IMR-90 (cell line): Measurements from ENCODE around the gene MFN2. TPM values are rescaled to one million over a fixed set of nuclear protein-coding genes. Genes with fewer than 3 reads are reported as not detected.
A peak's percentile ranks its signal among the peaks of the same experiment; 100 is the strongest.

Source experiments
- ATAC-seq: fragments of 200-7000 bp; cut with Tn5 transposase; 2 replicates; pipeline ENCODE4 v1.9.1; 2020; ENCODE audit warnings: low read depth, mild to moderate bottlenecking, moderate library complexity
- BruUV-seq: library from RNA; stranded (reverse); fragments of 400-500 nt; replicated peaks from 2 replicates; lab custom pipeline; 2021; lab: Mats Ljungman, UMichigan
- CTCF ChIA-PET: fragments of 300-600 bp; formaldehyde crosslinking; extraction: SDS; loops from one replicate; lab custom pipeline; 2021; ENCODE audit warnings: antibody characterized with exemption; lab: Yijun Ruan, JAX
- POLR2A ChIA-PET: fragments of 300-600 bp; sonication (Branson Sonifier 250); formaldehyde crosslinking; loops from one replicate; lab custom pipeline; 2022; ENCODE audit warnings: antibody characterized with exemption; ENCODE audit not compliant: unreplicated experiment; lab: Charles Lee
- DNase-seq: peaks from one replicate; pipeline ENCODE4 v3.0.0; 2013
- H2AFZ ChIP-seq: replicated peaks from 2 replicates; pipeline ENCODE3; 2013; ENCODE audit warnings: low read length, mild to moderate bottlenecking; ENCODE audit not compliant: poor library complexity
- H2AK5ac ChIP-seq: 2 replicates; pipeline ENCODE4 v1.6.1; 2013; ENCODE audit warnings: low read depth, low read length, inconsistent platforms
- H2AK9ac ChIP-seq: replicated peaks from 2 replicates; pipeline ENCODE3; 2013; ENCODE audit warnings: mild to moderate bottlenecking, low read depth, low read length, moderate library complexity; ENCODE audit not compliant: poor library complexity
- H2BK120ac ChIP-seq: 2 replicates; pipeline ENCODE4 v1.6.1; 2013; ENCODE audit warnings: low read depth, low read length, inconsistent platforms
- H2BK15ac ChIP-seq: 3 replicates; pipeline ENCODE4 v1.6.1; 2013; ENCODE audit warnings: low read depth, low read length, inconsistent platforms
- H2BK20ac ChIP-seq: 2 replicates; pipeline ENCODE4 v1.6.1; 2013; ENCODE audit warnings: low read depth, mild to moderate bottlenecking, inconsistent platforms, low read length, moderate library complexity
- H2BK5ac ChIP-seq: 2 replicates; pipeline ENCODE4 v1.6.1; 2013; ENCODE audit warnings: mild to moderate bottlenecking, low read depth, low read length, inconsistent platforms; ENCODE audit not compliant: poor library complexity, severe bottlenecking
- H3K14ac ChIP-seq: replicated peaks from 2 replicates; pipeline ENCODE4 v1.6.1; 2013; ENCODE audit warnings: low read depth, low read length, inconsistent platforms
- H3K18ac ChIP-seq: 2 replicates; pipeline ENCODE4 v1.6.1; 2013; ENCODE audit warnings: low read depth, low read length, control low read depth
- H3K23ac ChIP-seq: 2 replicates; pipeline ENCODE4 v1.6.1; 2013; ENCODE audit warnings: low read depth, low read length, inconsistent platforms
- H3K27ac ChIP-seq: 2 replicates; pipeline ENCODE4 v1.5.1; 2013; ENCODE audit warnings: mild to moderate bottlenecking, control low read depth, low read length; ENCODE audit not compliant: insufficient read depth
- H3K27me3 ChIP-seq: 2 replicates; pipeline ENCODE4 v1.6.1; 2013; ENCODE audit warnings: low read length; ENCODE audit not compliant: control insufficient read depth, insufficient read depth
- H3K36me3 ChIP-seq: 2 replicates; pipeline ENCODE4 v1.6.1; 2013; ENCODE audit warnings: low read length, mixed read lengths; ENCODE audit not compliant: control insufficient read depth, insufficient read depth
- H3K4ac ChIP-seq: 2 replicates; pipeline ENCODE4 v1.6.1; 2013; ENCODE audit warnings: low read depth, low read length, inconsistent platforms
- H3K4me1 ChIP-seq: 2 replicates; pipeline ENCODE4 v1.6.1; 2013; ENCODE audit warnings: low read length, mixed read lengths; ENCODE audit not compliant: control insufficient read depth, insufficient read depth
- H3K4me2 ChIP-seq: 2 replicates; pipeline ENCODE4 v1.6.1; 2013; ENCODE audit warnings: low read depth, mild to moderate bottlenecking, control low read depth, low read length, moderate library complexity
- H3K4me3 ChIP-seq: 2 replicates; pipeline ENCODE4 v1.5.1; 2013; ENCODE audit warnings: low read depth, mild to moderate bottlenecking, control low read depth, low read length, moderate library complexity; ENCODE audit not compliant: insufficient read depth
- H3K56ac ChIP-seq: 2 replicates; pipeline ENCODE4 v1.6.1; 2013; ENCODE audit warnings: low read length, inconsistent platforms; ENCODE audit not compliant: insufficient read depth; ENCODE audit errors: extremely low read depth
- H3K79me1 ChIP-seq, 2 experiments: 2 replicates each; pipeline ENCODE4 v1.6.1; 2013; ENCODE audit warnings: low read length in 2 of 2, inconsistent platforms in 1 of 2, low read depth in 1 of 2
- H3K9ac ChIP-seq: 2 replicates; pipeline ENCODE4 v1.6.1; 2013; ENCODE audit warnings: low read depth, low read length, control low read depth
- H3K9me1 ChIP-seq: 2 replicates; pipeline ENCODE4 v1.6.1; 2013; ENCODE audit warnings: low read length, inconsistent platforms; ENCODE audit not compliant: insufficient read depth
- H3K9me3 ChIP-seq: 2 replicates; pipeline ENCODE4 v1.6.1; 2013; ENCODE audit warnings: low read length; ENCODE audit not compliant: control insufficient read depth, insufficient read depth
- H4K20me1 ChIP-seq: 2 replicates; pipeline ENCODE4 v1.6.1; 2013; ENCODE audit warnings: low read length, inconsistent platforms; ENCODE audit not compliant: insufficient read depth
- H4K5ac ChIP-seq: 2 replicates; pipeline ENCODE4 v1.6.1; 2013; ENCODE audit warnings: mild to moderate bottlenecking, low read depth, low read length, control low read depth
- H4K8ac ChIP-seq, 2 experiments: 2 replicates each; pipeline ENCODE4 v1.6.1; 2013; ENCODE audit warnings: low read depth in 2 of 2, low read length in 2 of 2, control low read depth in 1 of 2, inconsistent platforms in 1 of 2
- H4K91ac ChIP-seq: 2 replicates; pipeline ENCODE4 v1.6.1; 2013; ENCODE audit warnings: low read depth, low read length, inconsistent platforms; ENCODE audit not compliant: insufficient read depth
- CEBPB ChIP-seq: IDR thresholded peaks from 2 replicates; pipeline ENCODE4 v1.6.1; 2012; ENCODE audit warnings: low read depth, low read length, improper control_type of control experiment
- FOS ChIP-seq: fragments of 150-350 bp; IDR thresholded peaks from 2 replicates; pipeline ENCODE4 v1.6.1; 2016; ENCODE audit warnings: low read depth, low read length
- MAFK ChIP-seq: IDR thresholded peaks from 2 replicates; pipeline ENCODE4 v1.6.1; 2012; ENCODE audit warnings: low read depth, low read length, improper control_type of control experiment
- POLR2A ChIP-seq: IDR thresholded peaks from 2 replicates; pipeline ENCODE4 v1.6.1; 2012; ENCODE audit warnings: mild to moderate bottlenecking, low read depth, low read length
- RAD21 ChIP-seq: IDR thresholded peaks from 2 replicates; pipeline ENCODE4 v1.6.1; 2012; ENCODE audit warnings: low read length, improper control_type of control experiment
- SMC3 ChIP-seq: fragments of 150-350 bp; IDR thresholded peaks from 2 replicates; pipeline ENCODE4 v1.6.1; 2016; ENCODE audit warnings: low read depth, mild to moderate bottlenecking, antibody characterized with exemption, low read length, moderate library complexity
- WGBS, 2 experiments: methylation state at CpG; one replicate each; pipeline versions ENCODE4 v1.1.5 to v1.1.7; 2013; ENCODE audit warnings: missing lambda C conversion rate in 2 of 2; ENCODE audit not compliant: insufficient read length in 1 of 2; ENCODE audit errors: extremely low coverage in 2 of 2; 5-methylcytosine and 5-hydroxymethylcytosine counted together
- dilution Hi-C: fragments of 300-500 bp; cut with HindIII; formaldehyde crosslinking; loops from one replicate; pipeline ENCODE4 v1.14.3; 2018; ENCODE audit warnings: low sequenced_read_pairs; ENCODE audit not compliant: unreplicated experiment
- in situ Hi-C: fragments of 300-500 bp; cut with MboI; formaldehyde crosslinking; loops from 3 replicates; pipeline ENCODE4 v1.14.3; 2019; ENCODE audit warnings: low sequenced_read_pairs, inconsistent platforms, mixed read lengths
- intact Hi-C: fragments of 100-400 bp; cut with micrococcal nuclease; formaldehyde crosslinking; loops from 2 replicates; pipeline ENCODE4 v1.10.0; 2022
- polyA plus RNA-seq, 3 experiments: library from polyadenylated mRNA; depleted of rRNA; stranded (reverse); fragments of >200 nt; gene quantifications; 2 replicates each; pipeline ENCODE4 v1.2.3, GENCODE V29; 2012; ENCODE audit warnings: low replicate concordance in 1 of 3
- total RNA-seq: library from RNA; depleted of rRNA; stranded (reverse); fragments of >200 nt; gene quantifications from 2 replicates; pipeline ENCODE4 v1.2.3, GENCODE V29; 2012
- TF ChIP-seq, protein P1 (sequence below): conservative IDR thresholded peaks from 2 replicates; pipeline ENCODE4 v1.5.1; 2012; ENCODE audit warnings: mild to moderate bottlenecking, low read depth, low read length, improper control_type of control experiment

MFN2 gene
- total and polyA plus RNA-seq, 2 of the 4 experiments (the other 2 are of a cell fraction), result 52.8 to 84.2 TPM

GRCh38 chr1:11982010-11982392, 1.8 kb downstream of the MFN2 start:
- Histone ChIP-seq H2AK5ac (no peak overlapping the region), H3K4me2 (no peak overlapping the region), H3K4me3 (no peak overlapping the region), H3K27ac (no peak overlapping the region), H3K79me1 (peaks cover 43 to 46% of the 10 kb centered on the region in 2 experiments), H3K56ac (no peak overlapping the region), H2BK5ac (no peak overlapping the region), H3K4ac (no peak overlapping the region), H2BK120ac (no peak overlapping the region), H3K9me1 (peaks cover 4% of the 10 kb centered on the region; the same call in 1 of the 2 replicates), H4K20me1 (peaks cover 19% of the 10 kb centered on the region), H3K23ac (no peak overlapping the region), H2BK20ac (no peak overlapping the region), H3K14ac (no peak overlapping the region), H3K27me3 (no peaks in the 10 kb centered on the region), H3K4me1 (peaks cover 5% of the 10 kb centered on the region), H2AK9ac (no peak overlapping the region), H2BK15ac (no peak overlapping the region), H4K8ac (no peak overlapping the region), H2AFZ (no peak overlapping the region), H4K91ac (no peak overlapping the region), H3K18ac (no peak overlapping the region), H4K5ac (no peak overlapping the region), H3K36me3 (peaks cover 29% of the 10 kb centered on the region), H3K9ac (no peak overlapping the region), H3K9me3 (no peaks in the 10 kb centered on the region)
- CTCF ChIA-PET, result interaction anchor here (0.9 kb wide), 1 partner anchor 15 kb away, joined by 4 read pairs; no protein-coding TSS in a partner anchor
- dilution Hi-C loops (no loop called here), in situ Hi-C loops (no loop called here), intact Hi-C loops (no loop called here)
- peak; percentile 46 for DNase-seq
- BruUV-seq, result no TSS peak
- no peak for ATAC-seq
- POLR2A ChIA-PET, result interaction anchor here (0.6 to 0.9 kb wide), 2 partner anchors 73 to 1509 kb away, joined by 3 to 6 read pairs; no protein-coding TSS in a partner anchor
- no CpG with 5 or more reads among the region's 3 CpGs for WGBS, 2 experiments
- TF ChIP-seq RAD21, result peak; percentile 39
- no peak for TF ChIP-seq FOS
- TF ChIP-seq, protein P1, sequence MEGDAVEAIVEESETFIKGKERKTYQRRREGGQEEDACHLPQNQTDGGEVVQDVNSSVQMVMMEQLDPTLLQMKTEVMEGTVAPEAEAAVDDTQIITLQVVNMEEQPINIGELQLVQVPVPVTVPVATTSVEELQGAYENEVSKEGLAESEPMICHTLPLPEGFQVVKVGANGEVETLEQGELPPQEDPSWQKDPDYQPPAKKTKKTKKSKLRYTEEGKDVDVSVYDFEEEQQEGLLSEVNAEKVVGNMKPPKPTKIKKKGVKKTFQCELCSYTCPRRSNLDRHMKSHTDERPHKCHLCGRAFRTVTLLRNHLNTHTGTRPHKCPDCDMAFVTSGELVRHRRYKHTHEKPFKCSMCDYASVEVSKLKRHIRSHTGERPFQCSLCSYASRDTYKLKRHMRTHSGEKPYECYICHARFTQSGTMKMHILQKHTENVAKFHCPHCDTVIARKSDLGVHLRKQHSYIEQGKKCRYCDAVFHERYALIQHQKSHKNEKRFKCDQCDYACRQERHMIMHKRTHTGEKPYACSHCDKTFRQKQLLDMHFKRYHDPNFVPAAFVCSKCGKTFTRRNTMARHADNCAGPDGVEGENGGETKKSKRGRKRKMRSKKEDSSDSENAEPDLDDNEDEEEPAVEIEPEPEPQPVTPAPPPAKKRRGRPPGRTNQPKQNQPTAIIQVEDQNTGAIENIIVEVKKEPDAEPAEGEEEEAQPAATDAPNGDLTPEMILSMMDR, result peak; percentile 41
- no peak for TF ChIP-seq CEBPB
- no peak for TF ChIP-seq POLR2A
- TF ChIP-seq SMC3, result peak; percentile 40; the same call in 1 of the 2 replicates
- TF ChIP-seq MAFK, result no peak
